ENCODE data around the gene PAM16.
"Not testable (repeated sequence)": the region's sequence is repeated elsewhere in the genome, so short reads cannot be mapped to it uniquely, and the experiment has no call there.

PAM16 gene

GRCh38 chr16:4338125-4338582 is 13.0 kb downstream of the PAM16 start:
- Histone ChIP-seq H3K4me3 (ENCODE audit: low read depth, low read length) (no peak overlapping the region), H3K27me3 (ENCODE audit: control insufficient read depth, insufficient read depth, low read length) (no peaks in the 10 kb centered on the region), H3K27ac (no peak overlapping the region), H3K36me3 (ENCODE audit: control insufficient read depth, insufficient read depth, low read length) (no peaks in the 10 kb centered on the region), H2AFZ (no peak overlapping the region), H3K79me2 (peaks cover 16% of the 10 kb centered on the region), H3K4me1 (no peaks in the 10 kb centered on the region), H3K9me3 (ENCODE audit: control insufficient read depth, low read length) (no peaks in the 10 kb centered on the region), H3K4me2 (ENCODE audit: low read length) (no peak overlapping the region), H3K9ac (no peak overlapping the region)
- TF ChIP-seq CTCF (IDR thresholded peaks at IDR 0.05), result no peak

- H3K9me3 ChIP-seq (ENCODE audit: control insufficient read depth, low read length), result no peaks in the 10 kb centered on the region
- no peak for TF ChIP-seq CTCF (IDR thresholded peaks at IDR 0.05)
- no peaks in the 10 kb centered on the region for H3K4me1 ChIP-seq
- H3K36me3 ChIP-seq (ENCODE audit: control insufficient read depth, insufficient read depth, low read length), result no peaks in the 10 kb centered on the region
- H2AFZ ChIP-seq, result no peak overlapping the region
- H3K9ac ChIP-seq, result no peak overlapping the region
- H3K27me3 ChIP-seq (ENCODE audit: control insufficient read depth, insufficient read depth, low read length), result no peaks in the 10 kb centered on the region
- no peak overlapping the region for H3K4me2 ChIP-seq (ENCODE audit: low read length)
- H3K27ac ChIP-seq, result no peak overlapping the region
- no peak overlapping the region for H3K4me3 ChIP-seq (ENCODE audit: low read depth, low read length)
- H3K79me2 ChIP-seq, result peaks cover 16% of the 10 kb centered on the region
These were observed 13.5 kb downstream of the PAM16 start for GRCh38 chr16:4337540-4338088.

GRCh38 chr16:4336701-4337539 is 14.2 kb downstream of the PAM16 start:
- H3K4me3 ChIP-seq (ENCODE audit: low read depth, low read length), result no peak overlapping the region
- no peaks in the 10 kb centered on the region for H3K4me1 ChIP-seq
- no peak overlapping the region for H3K4me2 ChIP-seq (ENCODE audit: low read length)
- no peak overlapping the region for H3K9ac ChIP-seq
- H3K27me3 ChIP-seq (ENCODE audit: control insufficient read depth, insufficient read depth, low read length), result no peaks in the 10 kb centered on the region
- peaks cover 17% of the 10 kb centered on the region for H3K79me2 ChIP-seq
- H3K36me3 ChIP-seq (ENCODE audit: control insufficient read depth, insufficient read depth, low read length), result no peaks in the 10 kb centered on the region
- H3K27ac ChIP-seq, result no peak overlapping the region
- TF ChIP-seq CTCF (IDR thresholded peaks at IDR 0.05), result no peak
- H2AFZ ChIP-seq, result no peak overlapping the region
- no peaks in the 10 kb centered on the region for H3K9me3 ChIP-seq (ENCODE audit: control insufficient read depth, low read length)

- Histone ChIP-seq H3K4me1 (no peaks in the 10 kb centered on the region), H3K27ac (no peak overlapping the region), H3K79me2 (peaks cover 24% of the 10 kb centered on the region), H2AFZ (no peak overlapping the region), H3K27me3 (ENCODE audit: control insufficient read depth, insufficient read depth, low read length) (no peaks in the 10 kb centered on the region), H3K4me3 (ENCODE audit: low read depth, low read length) (no peak overlapping the region), H3K36me3 (ENCODE audit: control insufficient read depth, insufficient read depth, low read length) (no peaks in the 10 kb centered on the region), H3K4me2 (ENCODE audit: low read length) (no peak overlapping the region), H3K9me3 (ENCODE audit: control insufficient read depth, low read length) (no peaks in the 10 kb centered on the region), H3K9ac (no peak overlapping the region)
- no peak for TF ChIP-seq CTCF (IDR thresholded peaks at IDR 0.05)
These were observed 16.2 kb downstream of the PAM16 start for GRCh38 chr16:4334724-4335495.

GRCh38 chr16:4333714-4334113 is 17.4 kb downstream of the PAM16 start:
- H3K79me2 ChIP-seq, result peaks cover 31% of the 10 kb centered on the region
- H3K36me3 ChIP-seq (ENCODE audit: control insufficient read depth, insufficient read depth, low read length), result not testable (repeated sequence)

More at GRCh38 chr16:4333714-4334113, 17.4 kb downstream of the PAM16 start:
- H3K9ac ChIP-seq; H3K4me1 ChIP-seq; H3K27ac ChIP-seq; H3K4me2 ChIP-seq (ENCODE audit: low read length); H3K4me3 ChIP-seq (ENCODE audit: low read depth, low read length); H2AFZ ChIP-seq; H3K9me3 ChIP-seq (ENCODE audit: control insufficient read depth, low read length); H3K27me3 ChIP-seq (ENCODE audit: control insufficient read depth, insufficient read depth, low read length): not testable (repeated sequence)
